ENCODE results near the gene BCL7B.

BCL7B gene

GRCh38 chr7:73541722-73542121 lies 15.8 kb downstream of the BCL7B start:
- POLR2A ChIA-PET, result interaction anchor here (1.2 kb wide), 1 partner anchor 19 kb away, joined by 3 read pairs; the partner anchor contains the start of gene BAZ1B
- TF ChIP-seq REPIN1 (tag by site-specific recombination; IDR thresholded peaks at IDR 0.05; ENCODE audit: low read depth) (no peak), ZSCAN4 (tag by site-specific recombination; IDR thresholded peaks at IDR 0.05) (no peak), ZNF184 (tag by site-specific recombination; IDR thresholded peaks at IDR 0.05) (no peak), ZNF350 (tag by site-specific recombination; IDR thresholded peaks at IDR 0.05) (no peak), SCRT1 (tag by site-specific recombination; IDR thresholded peaks at IDR 0.05; ENCODE audit: borderline replicate concordance) (no peak), ZNF76 (tag by site-specific recombination; IDR thresholded peaks at IDR 0.05; ENCODE audit: borderline replicate concordance, low read depth) (no peak), PRDM10 (tag by site-specific recombination; IDR thresholded peaks at IDR 0.05) (no peak), ZNF776 (tag by site-specific recombination; IDR thresholded peaks at IDR 0.05; ENCODE audit: borderline replicate concordance) (no peak), ZNF626 (tag by site-specific recombination; IDR thresholded peaks at IDR 0.05) (no peak), ZEB2 (tag by site-specific recombination; IDR thresholded peaks at IDR 0.05) (no peak), ZNF837 (tag by site-specific recombination; IDR thresholded peaks at IDR 0.05) (no peak), ZNF747 (tag by site-specific recombination; IDR thresholded peaks at IDR 0.05) (no peak), KLF1 (tag by site-specific recombination; IDR thresholded peaks at IDR 0.05) (no peak), ZNF416 (tag by site-specific recombination; IDR thresholded peaks at IDR 0.05) (no peak), ZNF692 (tag by site-specific recombination; IDR thresholded peaks at IDR 0.05) (no peak)
- CTCF ChIA-PET, result interaction anchor here (0.6 kb wide), 1 partner anchor 156 kb away, joined by 3 read pairs; no protein-coding TSS in a partner anchor
- Histone ChIP-seq H3K4me3 (ENCODE audit: low read depth, low read length) (no peak overlapping the region), H3K9me3 (ENCODE audit: control insufficient read depth, insufficient read depth, low read depth, low read length) (no peaks in the 10 kb centered on the region), H3K36me3 (ENCODE audit: control insufficient read depth in 2 of 2, insufficient read depth in 1 of 2, low read length in 2 of 2) (peaks cover 15 to 51% of the 10 kb centered on the region in 2 experiments), H3K27ac (ENCODE audit: extremely low read depth, low read depth, low read length) (no peak overlapping the region), H3K4me1 (ENCODE audit: control insufficient read depth, insufficient read depth, low read length) (no peaks in the 10 kb centered on the region)

- CTCF ChIA-PET, result interaction anchor here (0.7 kb wide), 1 partner anchor 135 kb away, joined by 3 read pairs; no protein-coding TSS in a partner anchor
- POLR2A ChIA-PET, result interaction anchor here (0.6 to 2.7 kb wide), 2 partner anchors 12 to 17 kb away, joined by 3 to 9 read pairs; partner anchors contain the start of gene BAZ1B
- peaks cover 15 to 55% of the 10 kb centered on the region in 2 experiments for H3K36me3 ChIP-seq (ENCODE audit: control insufficient read depth in 2 of 2, insufficient read depth in 1 of 2, low read length in 2 of 2)
Measured at GRCh38 chr7:73539709-73540108, 17.8 kb downstream of the BCL7B start.

More at GRCh38 chr7:73539709-73540108, 17.8 kb downstream of the BCL7B start:
- H3K27ac ChIP-seq (ENCODE audit: extremely low read depth, low read depth, low read length), result no peak overlapping the region
- no peaks in the 10 kb centered on the region for H3K9me3 ChIP-seq (ENCODE audit: control insufficient read depth, insufficient read depth, low read depth, low read length)
- TF ChIP-seq INSM2 (tag by site-specific recombination; IDR thresholded peaks at IDR 0.05), result no peak
- no peak for TF ChIP-seq HIC1 (tag by site-specific recombination; IDR thresholded peaks at IDR 0.05)
- TF ChIP-seq YY2 (tag by site-specific recombination; IDR thresholded peaks at IDR 0.05), result no peak
- no peak for TF ChIP-seq ZNF24 (tag by site-specific recombination; IDR thresholded peaks at IDR 0.05)
- no peak overlapping the region for H3K4me3 ChIP-seq (ENCODE audit: low read depth, low read length)
- no peaks in the 10 kb centered on the region for H3K4me1 ChIP-seq (ENCODE audit: control insufficient read depth, insufficient read depth, low read length)
